ENCODE measurements around the gene GIMD1.

The GIMD1 gene

DNA sequence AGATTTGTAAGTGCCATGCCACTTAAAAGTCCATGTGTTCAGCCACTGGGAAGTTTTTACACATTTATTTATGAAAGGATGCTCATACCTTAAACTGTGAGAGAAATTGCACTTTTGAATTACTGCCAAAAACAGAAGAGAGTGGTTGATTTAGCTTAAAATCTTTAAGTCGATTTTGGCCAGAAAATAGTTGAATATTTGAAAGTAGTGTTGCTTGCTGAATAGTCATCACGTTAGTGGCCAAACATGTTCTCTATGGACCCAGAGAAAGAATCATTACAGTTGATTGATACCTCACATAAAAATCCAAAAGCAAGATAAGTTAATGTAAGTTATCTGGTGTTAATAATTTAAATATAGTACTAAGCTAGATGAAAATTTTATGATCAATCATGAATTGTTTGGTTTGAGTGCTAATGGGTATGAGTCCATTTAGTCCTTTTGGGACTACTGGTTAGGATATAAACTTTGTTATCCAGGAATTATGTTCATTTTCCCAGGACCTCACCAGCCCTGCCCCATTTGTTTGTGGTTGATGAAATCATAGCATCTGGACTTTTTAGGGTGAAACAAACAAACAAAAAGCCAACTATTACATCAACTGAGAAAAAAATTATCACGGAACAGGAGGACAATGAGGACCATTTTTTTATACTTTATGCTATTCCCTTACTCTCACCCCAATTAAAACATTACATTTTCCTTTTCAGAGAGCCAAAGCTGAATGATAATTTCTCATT lies 6.3 kb downstream of the GIMD1 start:
- POLR2A ChIA-PET = no interaction called here
- CTCF ChIA-PET = interaction anchor here (0.5 to 0.7 kb wide), 2 partner anchors 32 to 329 kb away, joined by 3 read pairs; no protein-coding TSS in a partner anchor
- DNase-seq (ENCODE audit: extremely low spot score) = no peak

DNA sequence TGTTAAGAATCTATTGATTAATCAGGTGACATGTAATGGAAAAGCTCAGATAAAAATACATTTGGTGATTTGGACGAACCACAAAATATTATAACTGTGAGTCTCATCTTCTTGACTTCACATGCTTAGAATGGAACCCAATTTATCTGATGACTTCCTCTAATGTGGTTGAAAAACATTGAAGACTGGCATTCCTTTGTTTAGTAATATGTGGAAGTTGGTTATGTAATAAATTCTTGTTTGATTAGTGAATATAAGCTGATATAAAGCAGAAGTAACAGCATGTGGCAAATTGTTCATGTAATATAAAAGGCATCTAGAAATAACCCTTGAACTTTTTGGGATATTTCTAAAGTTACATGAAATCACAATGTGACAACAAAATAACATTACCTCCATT lies 9.7 kb downstream of the GIMD1 start:
- POLR2A ChIA-PET = no interaction called here
- CTCF ChIA-PET = interaction anchor here (0.7 kb wide), 1 partner anchor 146 kb away, joined by 5 read pairs; no protein-coding TSS in a partner anchor
- no peak for DNase-seq (ENCODE audit: extremely low spot score)
- TF ChIP-seq CTBP1 (IDR thresholded peaks at IDR 0.05; ENCODE audit: borderline replicate concordance) (no peak), LEF1 (IDR thresholded peaks at IDR 0.05; ENCODE audit: borderline replicate concordance) (no peak), SUZ12 (IDR thresholded peaks at IDR 0.05) (no peak), BHLHE40 (IDR thresholded peaks at IDR 0.05; ENCODE audit: borderline replicate concordance) (no peak), FOXK2 (IDR thresholded peaks at IDR 0.05) (no peak), ELF4 (IDR thresholded peaks at IDR 0.05) (no peak), ARNT (IDR thresholded peaks at IDR 0.05) (no peak), ZNF384 (IDR thresholded peaks at IDR 0.05) (no peak), L3MBTL2 (conservative IDR thresholded peaks at IDR 0.05) (no peak)
- TF ChIP-seq, protein P1, sequence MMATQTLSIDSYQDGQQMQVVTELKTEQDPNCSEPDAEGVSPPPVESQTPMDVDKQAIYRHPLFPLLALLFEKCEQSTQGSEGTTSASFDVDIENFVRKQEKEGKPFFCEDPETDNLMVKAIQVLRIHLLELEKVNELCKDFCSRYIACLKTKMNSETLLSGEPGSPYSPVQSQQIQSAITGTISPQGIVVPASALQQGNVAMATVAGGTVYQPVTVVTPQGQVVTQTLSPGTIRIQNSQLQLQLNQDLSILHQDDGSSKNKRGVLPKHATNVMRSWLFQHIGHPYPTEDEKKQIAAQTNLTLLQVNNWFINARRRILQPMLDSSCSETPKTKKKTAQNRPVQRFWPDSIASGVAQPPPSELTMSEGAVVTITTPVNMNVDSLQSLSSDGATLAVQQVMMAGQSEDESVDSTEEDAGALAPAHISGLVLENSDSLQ (IDR thresholded peaks at IDR 0.05) = no peak

More for the DNA sequence above, 6.3 kb downstream of the GIMD1 start:
- no peak for TF ChIP-seq FOXK2 (IDR thresholded peaks at IDR 0.05)
- no peak for TF ChIP-seq SUZ12 (IDR thresholded peaks at IDR 0.05)
- TF ChIP-seq BHLHE40 (IDR thresholded peaks at IDR 0.05; ENCODE audit: borderline replicate concordance) = no peak
- no peak for TF ChIP-seq LEF1 (IDR thresholded peaks at IDR 0.05; ENCODE audit: borderline replicate concordance)
- TF ChIP-seq ARNT (IDR thresholded peaks at IDR 0.05) = no peak
- no peak for TF ChIP-seq FOXM1 (IDR thresholded peaks at IDR 0.05; ENCODE audit: borderline replicate concordance)
- TF ChIP-seq TARDBP (IDR thresholded peaks at IDR 0.05) = no peak
- TF ChIP-seq NFRKB (IDR thresholded peaks at IDR 0.05) = no peak
- TF ChIP-seq HDGF (IDR thresholded peaks at IDR 0.05; ENCODE audit: borderline replicate concordance) = no peak
- TF ChIP-seq L3MBTL2 (conservative IDR thresholded peaks at IDR 0.05) = no peak
- no peak for TF ChIP-seq CTBP1 (IDR thresholded peaks at IDR 0.05; ENCODE audit: borderline replicate concordance)
- no peak for TF ChIP-seq ZNF384 (IDR thresholded peaks at IDR 0.05)
- no peak for TF ChIP-seq SP1 (IDR thresholded peaks at IDR 0.05)
- TF ChIP-seq FOXA1 (IDR thresholded peaks at IDR 0.05) = no peak

DNA sequence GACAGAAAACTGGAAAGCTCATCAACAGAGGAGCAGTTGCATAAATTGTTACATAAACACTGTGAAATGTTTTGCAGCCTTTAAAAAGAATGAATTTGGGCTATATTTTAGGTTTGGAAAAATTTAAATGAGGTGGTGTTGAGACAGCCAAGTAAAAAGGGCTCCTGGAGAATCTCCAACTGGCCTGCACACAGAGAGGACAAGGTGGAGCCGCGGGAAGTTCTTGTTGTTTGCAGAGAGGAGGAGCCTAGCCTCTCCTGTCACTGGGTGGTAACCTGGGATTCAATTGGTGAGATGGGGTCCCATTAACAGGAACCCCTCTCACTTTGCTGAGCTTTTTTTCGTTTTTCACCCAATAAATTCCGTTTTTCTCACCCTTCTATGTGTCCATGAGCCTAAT lies 13.4 kb downstream of the GIMD1 start:
- CTCF ChIA-PET = interaction anchor here (0.9 kb wide), 1 partner anchor 15 kb away, joined by 3 read pairs; no protein-coding TSS in a partner anchor
- TF ChIP-seq ARNT (IDR thresholded peaks at IDR 0.05) (no peak), FOXK2 (IDR thresholded peaks at IDR 0.05) (no peak), BHLHE40 (IDR thresholded peaks at IDR 0.05; ENCODE audit: borderline replicate concordance) (no peak), FOXA1 (IDR thresholded peaks at IDR 0.05) (no peak)
- TF ChIP-seq, protein P1 (IDR thresholded peaks at IDR 0.05) = no peak
- POLR2A ChIA-PET = no interaction called here
- DNase-seq (ENCODE audit: extremely low spot score) = no peak

DNA sequence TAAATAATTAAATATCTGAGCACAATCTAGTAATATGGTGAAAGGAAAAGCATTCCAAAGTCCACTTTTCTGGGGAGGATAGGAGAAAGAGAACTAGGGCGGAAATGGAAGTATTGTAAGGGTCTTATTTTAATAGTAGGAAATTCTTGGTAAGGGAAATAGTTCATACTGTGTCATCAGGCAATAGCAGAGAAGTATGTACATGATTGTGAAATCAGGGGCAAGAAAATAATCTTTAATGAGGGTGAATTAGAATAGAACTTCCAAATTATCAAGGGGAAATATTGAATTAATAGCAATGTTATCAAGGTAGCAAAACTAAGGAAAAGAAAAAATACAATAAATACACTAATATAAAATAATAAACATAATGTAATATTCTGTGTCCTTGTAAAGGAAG lies 14.8 kb downstream of the GIMD1 start:
- no peak for TF ChIP-seq TARDBP (IDR thresholded peaks at IDR 0.05)
- TF ChIP-seq ELF4 (IDR thresholded peaks at IDR 0.05) = no peak
- TF ChIP-seq CTBP1 (IDR thresholded peaks at IDR 0.05; ENCODE audit: borderline replicate concordance) = no peak
- TF ChIP-seq ARNT (IDR thresholded peaks at IDR 0.05) = no peak
- no peak for TF ChIP-seq SUZ12 (IDR thresholded peaks at IDR 0.05)
- DNase-seq (ENCODE audit: extremely low spot score) = no peak
- ChIA-PET POLR2A (no interaction called here), CTCF (no interaction called here)

DNA sequence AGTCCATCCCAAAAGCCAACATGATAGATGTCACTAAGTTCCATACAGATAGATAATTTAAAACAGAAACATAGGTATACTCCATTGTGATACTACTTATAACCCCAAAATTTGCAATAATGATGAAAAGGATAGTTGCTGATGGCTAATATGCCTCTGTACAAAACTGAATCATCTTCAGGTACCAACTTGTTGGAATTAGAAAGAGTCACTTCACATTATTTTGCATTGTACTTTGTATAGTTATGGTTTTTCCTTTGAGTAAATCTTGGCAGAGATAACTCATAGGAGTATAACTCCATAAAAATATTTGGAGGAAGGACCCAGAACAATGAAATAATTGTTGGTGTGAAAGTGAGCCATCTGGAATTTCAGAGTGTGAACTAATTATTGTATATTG lies 17.6 kb downstream of the GIMD1 start:
- TF ChIP-seq ARNT (IDR thresholded peaks at IDR 0.05) = no peak
- no peak for DNase-seq (ENCODE audit: extremely low spot score)
- CTCF ChIA-PET = interaction anchor here (0.6 kb wide), 1 partner anchor 164 kb away, joined by 3 read pairs; no protein-coding TSS in a partner anchor
- POLR2A ChIA-PET = no interaction called here

DNA sequence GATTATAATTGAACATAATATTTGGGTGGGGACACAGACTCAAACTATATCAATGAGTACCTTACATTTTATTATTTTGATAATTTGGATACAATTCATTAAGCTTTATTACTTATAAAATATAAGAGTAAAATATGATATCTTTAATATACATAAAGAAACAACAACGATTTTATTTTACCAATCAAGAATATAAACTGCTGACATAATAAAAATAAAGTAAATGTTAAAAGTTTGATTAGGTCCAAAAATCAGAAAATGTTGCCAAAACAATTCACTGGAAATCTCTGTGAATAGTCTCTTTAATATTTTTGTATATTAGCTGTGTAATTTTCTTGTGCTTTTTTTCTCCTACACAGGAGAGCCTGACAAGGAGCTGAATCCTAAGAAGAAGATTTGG lies 21.4 kb downstream of the GIMD1 start:
- CTCF ChIA-PET = no interaction called here

More for the DNA sequence above, 21.4 kb downstream of the GIMD1 start:
- no peak for DNase-seq (ENCODE audit: extremely low spot score)
- POLR2A ChIA-PET = no interaction called here
- TF ChIP-seq LEF1 (IDR thresholded peaks at IDR 0.05; ENCODE audit: borderline replicate concordance) = no peak
- TF ChIP-seq HDGF (IDR thresholded peaks at IDR 0.05; ENCODE audit: borderline replicate concordance) = no peak
- TF ChIP-seq, protein P1 (IDR thresholded peaks at IDR 0.05) = no peak
- no peak for TF ChIP-seq ARNT (IDR thresholded peaks at IDR 0.05)
- no peak for TF ChIP-seq L3MBTL2 (conservative IDR thresholded peaks at IDR 0.05)
- no peak for TF ChIP-seq NFRKB (IDR thresholded peaks at IDR 0.05)
- no peak for TF ChIP-seq SUZ12 (IDR thresholded peaks at IDR 0.05)
- TF ChIP-seq CTBP1 (IDR thresholded peaks at IDR 0.05; ENCODE audit: borderline replicate concordance) = no peak
- TF ChIP-seq BHLHE40 (IDR thresholded peaks at IDR 0.05; ENCODE audit: borderline replicate concordance) = no peak
- TF ChIP-seq FOXM1 (IDR thresholded peaks at IDR 0.05; ENCODE audit: borderline replicate concordance) = no peak
- TF ChIP-seq ELF4 (IDR thresholded peaks at IDR 0.05) = no peak
- TF ChIP-seq SP1 (IDR thresholded peaks at IDR 0.05) = no peak
- TF ChIP-seq ZNF384 (IDR thresholded peaks at IDR 0.05) = no peak
- no peak for TF ChIP-seq FOXA1 (IDR thresholded peaks at IDR 0.05)
- TF ChIP-seq FOXK2 (IDR thresholded peaks at IDR 0.05) = no peak
- TF ChIP-seq TARDBP (IDR thresholded peaks at IDR 0.05) = no peak

Measured in HEK293T (cell line).